ENCODE measurements around the gene CETN2. TPM values are rescaled to one million over a fixed set of nuclear protein-coding genes. Genes with fewer than 3 reads are reported as not detected.

CETN2 gene
- 10 to 100 TPM in 11 of 12 donors, not detected in 1; 27.6 to 52.6 (median 35.8) TPM for polyA plus RNA-seq (ENCODE audit: insufficient read length in 12 of 12)
- long read RNA-seq, donor 1, transcript CETN2-201 (5 exons, 1,454 nt), result major isoform, 12 of 17 reads
- long read RNA-seq, donor 1, partial matches to known transcripts, result 5 of 17 reads
- long read RNA-seq, donor 1, other reads (novel, unspliced or antisense), result 0 of 17 reads
- long read RNA-seq, donor 2, transcript CETN2-201 (5 exons, 1,454 nt), result major isoform, 19 of 28 reads
- long read RNA-seq, donor 2, partial matches to known transcripts, result 8 of 28 reads
- long read RNA-seq, donor 2, other reads (novel, unspliced or antisense), result 0 of 28 reads
- long read RNA-seq, donor 3, partial matches to known transcripts, result 0 of 1 reads
- long read RNA-seq, donor 3, other reads (novel, unspliced or antisense), result 0 of 1 reads
- long read RNA-seq, donor 4, partial matches to known transcripts, result 0 of 4 reads
- long read RNA-seq, donor 4, other reads (novel, unspliced or antisense), result 0 of 4 reads
- long read RNA-seq, donor 5, transcript CETN2-201 (5 exons, 1,454 nt), result major isoform, 20 of 25 reads
- long read RNA-seq, donor 5, partial matches to known transcripts, result 5 of 25 reads
- long read RNA-seq, donor 5, other reads (novel, unspliced or antisense), result 0 of 25 reads
- long read RNA-seq, donor 6, transcript CETN2-201 (5 exons, 1,454 nt), result major isoform, 6 of 6 reads
- long read RNA-seq, donor 6, partial matches to known transcripts, result 0 of 6 reads
- long read RNA-seq, donor 6, other reads (novel, unspliced or antisense), result 0 of 6 reads
- long read RNA-seq, donor 7, partial matches to known transcripts, result 0 of 4 reads
- long read RNA-seq, donor 7, other reads (novel, unspliced or antisense), result 0 of 4 reads
- long read RNA-seq, donor 8, transcript CETN2-201 (5 exons, 1,454 nt), result major isoform, 12 of 12 reads
- long read RNA-seq, donor 8, partial matches to known transcripts, result 0 of 12 reads
- long read RNA-seq, donor 8, other reads (novel, unspliced or antisense), result 0 of 12 reads
- long read RNA-seq, donor 9, transcript CETN2-201 (5 exons, 1,454 nt), result major isoform, 8 of 8 reads
- long read RNA-seq, donor 9, partial matches to known transcripts, result 0 of 8 reads
- long read RNA-seq, donor 9, other reads (novel, unspliced or antisense), result 0 of 8 reads
- long read RNA-seq, donor 10, transcript CETN2-201 (5 exons, 1,454 nt), result major isoform, 15 of 15 reads
- long read RNA-seq, donor 10, partial matches to known transcripts, result 0 of 15 reads
- long read RNA-seq, donor 10, other reads (novel, unspliced or antisense), result 0 of 15 reads
- long read RNA-seq, donor 11, transcript CETN2-201 (5 exons, 1,454 nt), result major isoform, 11 of 11 reads
- long read RNA-seq, donor 11, partial matches to known transcripts, result 0 of 11 reads
- long read RNA-seq, donor 11, other reads (novel, unspliced or antisense), result 0 of 11 reads

- DNase-seq, result peak; percentile 96
Measured at GRCh38 chrX:152830312-152831305, at the start of gene CETN2, which contains the start of gene NSDHL. Gene CETN2, minus strand, starts transcription at chrX:152830757. Its CDS starts 47 bp downstream, at chrX:152830710. Gene NSDHL, plus strand, starts transcription at chrX:152831063. Its CDS starts 15,262 bp downstream, at chrX:152846325.

GRCh38 chrX:152878976-152879755, 48.6 kb upstream of the CETN2 start:
- no peak for DNase-seq

GRCh38 chrX:152876931-152877840, 46.6 kb upstream of the CETN2 start:
- DNase-seq, result no peak

- no peak for DNase-seq
Measured at GRCh38 chrX:152873361-152873760, 42.8 kb upstream of the CETN2 start.

- no peak for DNase-seq
Measured at GRCh38 chrX:152872522-152872921, 42.0 kb upstream of the CETN2 start.

GRCh38 chrX:152871260-152871659, 40.7 kb upstream of the CETN2 start:
- DNase-seq, result no peak

GRCh38 chrX:152869972-152870371, 39.4 kb upstream of the CETN2 start:
- DNase-seq, result no peak

- no peak for DNase-seq
Measured at GRCh38 chrX:152866386-152866785, 35.8 kb upstream of the CETN2 start.

GRCh38 chrX:152865232-152865920, 34.8 kb upstream of the CETN2 start:
- peak; percentile 1 for DNase-seq

- DNase-seq, result no peak
Measured at GRCh38 chrX:152861826-152862225, 31.3 kb upstream of the CETN2 start.

GRCh38 chrX:152861116-152861515, 30.6 kb upstream of the CETN2 start:
- DNase-seq, result no peak

GRCh38 chrX:152853986-152854385, 23.4 kb upstream of the CETN2 start:
- DNase-seq, result no peak

- DNase-seq, result no peak
Measured at GRCh38 chrX:152850465-152850864, 19.9 kb upstream of the CETN2 start.

GRCh38 chrX:152847281-152847680, 16.7 kb upstream of the CETN2 start:
- no peak for DNase-seq

GRCh38 chrX:152845618-152846240, 15.2 kb upstream of the CETN2 start:
- no peak for DNase-seq

- no peak for DNase-seq
Measured at GRCh38 chrX:152844256-152844655, 13.7 kb upstream of the CETN2 start.

- DNase-seq, result no peak
Measured at GRCh38 chrX:152843852-152844251, 13.3 kb upstream of the CETN2 start.

Measured in muscle of arm (tissue), 14 donors.